Fibroblast of skin of left quadriceps (primary cell): ENCODE data around the gene MACF1.
A peak's percentile ranks its signal among the peaks of the same experiment; 100 is the strongest.

Experiments
- DNase-seq, 2 experiments: peaks; one replicate each; pipeline ENCODE4 v3.0.0-alpha.2; 2013; ENCODE audit warnings: low read depth in 2 of 2

The MACF1 gene

DNA sequence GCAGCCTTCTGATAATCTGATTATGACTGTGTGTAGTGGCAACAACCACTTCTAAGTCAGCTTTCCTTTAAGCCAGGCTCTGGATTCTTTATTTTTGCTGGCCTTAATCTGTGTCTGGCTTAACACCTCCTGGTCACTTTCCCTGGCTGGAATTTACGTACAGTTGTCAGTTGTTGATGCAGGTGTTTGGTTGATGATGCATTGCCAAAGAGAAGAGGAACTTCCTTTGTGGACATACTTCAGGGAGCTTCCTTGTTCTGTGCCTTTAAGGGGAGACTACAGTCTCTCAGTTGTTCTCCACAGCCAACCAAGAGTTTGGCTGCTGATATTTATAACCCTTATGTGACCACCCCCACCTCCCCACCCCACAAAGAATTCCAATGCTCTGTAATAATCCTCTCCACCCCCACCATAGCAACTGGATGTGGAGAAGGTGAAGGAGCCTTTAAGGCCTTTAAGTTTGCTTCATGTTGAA, 190.9 kb downstream of the MACF1 start:
- peak; percentile 82 to 85 for DNase-seq

DNA sequence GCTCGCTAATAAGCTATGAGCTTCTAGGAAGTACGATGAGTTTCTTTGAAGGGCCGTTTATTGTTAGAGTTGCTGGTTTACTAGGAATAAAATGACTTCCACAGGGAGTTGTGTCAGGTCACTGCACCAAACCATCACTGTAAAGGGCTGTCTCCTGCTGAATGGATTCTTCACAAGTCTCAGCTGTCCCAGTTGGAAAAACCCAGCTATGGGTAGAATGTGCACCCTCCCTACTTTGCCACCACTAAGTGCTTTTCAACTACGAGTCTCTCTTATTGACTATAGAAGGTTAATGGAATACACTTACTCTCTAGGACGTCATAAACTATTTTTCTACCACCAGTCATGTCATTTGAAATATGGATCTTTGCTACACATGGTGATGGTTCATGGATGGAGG, 192.2 kb downstream of the MACF1 start:
- DNase-seq, result no peak

DNA sequence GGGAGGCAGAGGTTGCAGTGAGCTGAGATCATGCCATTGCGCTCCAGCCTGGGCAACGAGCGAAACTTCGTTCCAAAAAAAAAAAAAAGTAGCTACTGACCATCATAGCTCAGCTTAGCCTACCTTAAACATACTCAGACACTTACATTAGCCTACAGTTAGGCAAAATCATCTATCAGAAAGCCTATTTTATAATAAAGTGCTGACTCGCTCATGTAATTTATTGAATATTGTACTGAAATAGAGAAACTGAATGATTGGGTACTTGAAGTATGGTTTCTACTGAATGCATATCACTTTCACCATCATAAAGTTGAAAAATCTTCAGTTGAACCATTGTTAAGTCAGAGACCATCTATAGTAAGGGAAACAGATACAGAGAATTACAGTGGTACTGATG, 193.0 kb downstream of the MACF1 start:
- DNase-seq, result no peak

DNA sequence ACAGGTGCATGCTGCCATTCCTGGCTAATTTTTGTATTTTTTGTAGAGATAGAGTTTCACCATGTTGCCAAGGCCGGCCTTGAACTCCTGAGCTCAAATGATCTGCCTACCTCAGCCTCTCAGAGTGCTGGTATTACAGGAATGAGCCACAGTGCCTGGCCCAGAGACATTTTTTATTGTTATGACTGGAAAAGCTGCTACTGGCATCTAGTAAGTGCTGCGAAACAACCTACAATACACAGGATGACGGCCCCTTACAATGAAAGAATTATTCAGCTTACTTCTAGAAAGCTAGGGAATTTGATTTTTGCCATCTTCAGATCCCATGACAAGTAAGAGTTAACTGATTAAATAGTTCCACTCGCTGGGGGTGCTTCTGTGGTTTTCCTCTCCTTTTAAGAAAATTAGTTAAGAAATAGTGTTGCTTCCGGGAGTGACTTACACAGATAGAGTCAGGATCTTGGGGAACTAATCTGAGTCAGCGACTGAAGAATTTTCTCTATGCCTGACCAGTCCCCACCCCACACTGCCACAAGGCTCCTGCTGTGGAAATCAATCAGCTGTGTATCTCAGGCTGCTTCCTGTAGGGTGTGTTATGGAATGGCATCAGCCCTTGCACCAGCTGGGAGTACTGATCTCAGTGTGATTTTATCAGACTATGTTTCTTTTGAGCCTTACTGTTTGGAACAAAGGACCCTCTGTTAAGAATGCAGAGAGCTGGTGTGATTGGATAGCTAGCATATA, 194.0 kb downstream of the MACF1 start:
- DNase-seq, result peak; percentile 92 to 94

- DNase-seq, result no peak
Measured at GRCh38 chr1:39401106-39401505, 196.6 kb downstream of the MACF1 start.

- DNase-seq, result no peak
Measured at GRCh38 chr1:39404876-39405275, 200.4 kb downstream of the MACF1 start.

GRCh38 chr1:39405358-39405757, 200.9 kb downstream of the MACF1 start:
- DNase-seq, result no peak

- DNase-seq, result peak; percentile 67 to 69
Measured at GRCh38 chr1:39406533-39407450, 202.3 kb downstream of the MACF1 start.

DNA sequence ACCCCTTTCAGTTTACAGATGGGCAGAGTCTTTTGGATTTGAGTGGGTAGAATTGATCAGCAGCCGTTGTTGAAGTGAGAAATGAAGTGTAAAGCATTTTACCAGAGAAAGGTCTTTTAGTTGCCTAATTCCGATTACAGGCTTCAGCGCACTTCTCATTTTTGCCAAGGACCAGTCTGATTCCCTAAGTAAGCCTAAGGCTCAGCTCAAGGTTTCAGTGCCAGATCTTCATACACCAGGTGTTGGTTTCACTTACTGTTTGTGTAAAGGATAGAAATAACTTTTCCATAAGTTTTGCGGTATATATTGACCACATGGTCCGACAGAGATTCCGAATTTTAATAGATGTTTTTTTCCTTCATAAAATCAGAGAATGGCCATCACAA, 203.0 kb downstream of the MACF1 start:
- no peak for DNase-seq

- no peak for DNase-seq
Measured at GRCh38 chr1:39407896-39408640, 203.6 kb downstream of the MACF1 start.

GRCh38 chr1:39408641-39409054, 204.2 kb downstream of the MACF1 start:
- peak; percentile 92 to 93 for DNase-seq

DNA sequence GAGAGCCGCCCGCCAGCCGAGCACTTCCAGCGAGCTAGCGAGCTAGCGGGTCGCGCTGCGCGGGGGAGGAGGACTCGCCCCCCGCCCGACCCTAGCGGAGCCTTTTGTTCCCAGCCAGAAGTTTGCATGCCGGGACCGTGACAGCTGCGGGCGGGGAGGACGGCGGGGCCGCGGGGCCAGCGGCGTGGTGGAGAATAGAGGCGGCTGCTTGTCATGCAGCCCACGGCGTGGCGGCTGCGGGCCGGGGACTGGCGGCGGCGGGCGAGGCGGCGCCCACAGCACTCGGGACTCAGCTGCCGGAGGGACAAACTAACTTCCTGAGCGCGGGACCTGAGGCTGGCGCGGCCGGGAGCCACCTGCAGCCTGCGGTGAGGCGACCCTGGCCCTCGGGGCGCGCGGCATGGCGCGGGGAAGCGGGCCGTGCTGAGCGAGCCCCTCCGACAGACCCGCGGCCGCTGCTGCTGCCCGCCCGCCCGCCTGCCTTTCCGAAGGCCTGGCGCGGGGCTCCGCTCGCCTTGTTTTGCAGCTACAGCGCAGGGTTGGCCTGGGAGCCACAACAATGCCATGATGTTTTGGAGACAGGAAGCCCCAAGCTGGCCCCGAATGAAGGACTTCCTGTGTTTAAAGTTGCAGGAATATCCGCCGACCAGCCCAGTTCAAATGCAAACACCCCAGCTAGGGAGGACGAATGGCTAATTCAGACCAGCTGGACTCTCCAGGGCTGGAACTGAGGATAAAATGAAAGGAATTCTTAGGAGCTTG, 204.7 kb downstream of the MACF1 start:
- peak; percentile 58 for DNase-seq

- DNase-seq, result peak; percentile 90 to 91
Measured at GRCh38 chr1:39410915-39411436, 206.5 kb downstream of the MACF1 start.

DNA sequence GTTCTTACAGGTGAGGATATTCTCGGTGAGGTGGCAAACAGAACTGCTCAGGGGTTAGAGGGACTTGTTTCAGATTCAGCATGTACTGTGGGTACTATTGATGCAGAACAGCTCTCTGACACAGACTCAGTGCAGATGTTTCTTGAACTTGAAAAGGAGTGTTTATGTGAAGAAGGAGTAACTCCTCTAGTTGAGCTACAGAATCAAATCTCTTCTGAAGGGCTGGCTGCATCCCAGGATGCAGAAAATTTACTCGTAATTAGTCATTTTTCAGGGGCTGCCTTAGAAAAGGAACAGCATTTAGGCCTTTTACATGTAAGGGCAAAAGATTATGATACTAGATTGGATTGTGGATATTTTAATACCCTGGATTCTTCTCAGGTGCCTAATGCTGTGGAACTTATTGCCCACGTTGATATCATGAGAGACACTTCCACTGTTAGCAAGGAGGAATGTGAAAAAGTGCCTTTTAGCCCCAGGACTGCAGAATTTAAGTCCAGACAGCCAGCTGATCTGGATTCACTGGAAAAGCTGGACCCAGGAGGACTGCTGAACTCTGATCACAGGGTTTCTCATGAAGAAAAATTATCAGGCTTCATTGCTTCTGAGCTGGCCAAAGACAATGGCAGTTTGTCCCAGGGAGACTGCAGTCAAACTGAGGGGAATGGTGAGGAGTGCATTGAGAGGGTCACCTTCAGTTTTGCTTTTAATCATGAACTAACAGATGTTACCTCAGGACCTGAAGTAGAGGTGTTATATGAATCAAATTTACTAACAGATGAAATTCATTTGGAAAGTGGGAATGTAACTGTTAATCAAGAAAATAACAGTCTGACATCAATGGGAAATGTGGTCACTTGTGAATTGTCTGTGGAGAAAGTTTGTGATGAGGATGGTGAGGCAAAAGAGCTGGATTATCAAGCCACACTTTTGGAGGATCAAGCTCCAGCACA, 207.3 kb downstream of the MACF1 start:
- no peak for DNase-seq

- DNase-seq, result no peak
Measured at GRCh38 chr1:39412892-39413291, 208.4 kb downstream of the MACF1 start.

GRCh38 chr1:39413902-39414528, 209.5 kb downstream of the MACF1 start:
- no peak for DNase-seq

DNA sequence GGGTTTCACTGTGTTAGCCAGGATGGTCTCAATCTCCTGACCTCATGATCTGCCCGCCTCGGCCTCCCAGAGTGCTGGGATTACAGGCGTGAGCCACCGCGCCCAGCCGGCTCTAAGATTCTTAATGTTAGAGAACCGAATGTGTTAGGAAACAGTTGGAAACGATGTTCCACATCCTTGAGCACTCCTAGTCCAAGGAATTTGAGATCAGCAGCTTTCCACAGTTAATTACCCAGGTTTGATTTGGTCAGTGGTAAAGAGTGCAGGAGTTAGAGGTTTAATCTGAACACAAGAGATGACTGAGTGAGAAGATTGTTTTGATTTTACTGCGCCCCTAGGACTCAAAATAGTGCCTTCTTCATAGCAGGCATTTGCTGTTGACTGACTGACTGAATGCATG, 211.1 kb downstream of the MACF1 start:
- DNase-seq, result no peak

DNA sequence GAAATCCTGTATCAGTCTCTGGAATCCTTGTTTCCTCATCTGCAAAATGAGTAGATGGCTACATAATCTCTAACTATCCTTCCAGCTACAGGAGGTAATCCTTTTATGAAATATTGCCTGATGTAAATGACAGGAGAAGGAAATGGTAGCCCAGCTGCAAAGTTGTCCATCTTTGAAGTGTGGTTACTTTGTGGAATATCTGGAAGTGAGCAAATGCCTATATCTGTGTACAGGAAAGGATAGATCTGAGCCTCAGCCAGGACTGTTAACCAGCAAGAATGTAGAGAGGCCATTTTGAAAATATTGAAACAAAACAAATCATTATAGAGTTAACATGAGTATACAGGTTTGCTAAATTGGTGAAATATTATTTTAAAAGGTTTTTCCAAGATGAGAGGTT, 212.1 kb downstream of the MACF1 start:
- DNase-seq, result no peak

DNA sequence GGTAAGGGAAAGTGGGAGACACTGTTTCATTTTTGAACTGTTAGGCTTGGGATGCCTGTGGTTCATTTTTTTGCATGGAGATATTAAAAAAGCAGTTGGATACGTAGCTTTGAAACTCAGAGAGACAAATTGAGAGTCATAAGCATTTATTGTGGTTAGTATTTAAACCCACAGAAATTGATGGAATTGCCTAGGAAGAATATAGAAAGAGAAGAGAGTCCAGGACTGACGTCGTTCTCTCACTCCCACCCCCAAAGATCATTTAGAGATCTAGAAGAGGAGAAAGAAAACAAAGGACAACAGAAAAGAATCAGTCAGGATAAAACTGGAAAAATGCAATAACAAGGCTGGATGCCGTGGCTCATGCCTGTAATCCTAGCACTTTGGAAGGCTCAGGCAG, 213.7 kb downstream of the MACF1 start:
- DNase-seq, result peak; percentile 69 to 75
